ENCODE data around the gene PRAMEF33. TPM values are rescaled to one million over a fixed set of nuclear protein-coding genes. Genes with fewer than 3 reads are reported as not detected.

The PRAMEF33 gene, protein sequence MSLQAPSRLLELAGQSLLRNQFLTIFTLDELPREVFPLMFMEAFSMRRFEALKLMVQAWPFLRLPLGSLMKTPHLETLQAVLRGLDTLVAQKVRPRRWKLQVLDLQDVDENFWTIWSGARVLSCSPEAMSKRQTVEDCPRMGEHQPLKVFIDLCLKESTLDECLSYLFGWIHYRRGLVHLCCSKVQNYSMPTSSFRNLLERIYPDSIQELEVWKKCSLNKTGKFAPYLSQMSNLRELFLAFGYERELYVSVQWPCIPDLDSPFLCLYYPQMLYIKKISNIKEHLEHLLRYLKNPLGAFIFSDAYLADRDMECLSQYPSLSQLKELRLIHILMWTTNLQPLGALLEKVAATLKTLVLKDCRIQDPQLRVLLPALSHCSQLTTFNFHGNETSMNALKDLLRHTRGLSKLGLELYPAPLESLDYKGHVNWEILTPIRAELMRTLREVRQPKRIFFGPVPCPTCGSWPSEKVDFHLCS
- not detected in 2 replicates for total RNA-seq

DNA sequence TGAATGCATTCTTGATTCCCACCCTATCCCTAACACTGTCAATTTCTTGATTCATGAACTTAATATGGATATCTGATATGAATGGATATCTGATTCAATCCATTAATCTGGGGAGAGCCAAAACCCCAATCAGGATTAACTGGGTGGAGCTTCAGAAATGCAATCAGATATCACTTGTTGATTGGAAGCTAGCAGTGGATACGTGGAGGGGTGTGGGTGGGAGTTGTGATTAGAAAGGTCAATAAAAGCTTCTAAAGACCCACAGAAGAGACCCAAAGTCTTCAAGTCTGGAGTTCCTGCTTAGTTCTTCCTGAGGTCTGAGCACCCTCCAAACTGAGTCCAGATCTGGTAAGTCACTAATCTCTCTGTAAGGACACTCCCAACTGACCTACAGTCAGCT is at the start of gene PRAMEF33:
Gene PRAMEF33 (plus strand): TSS at position 301 of the 400 bp plus-strand sequence. CDS start 2,416 bp downstream, outside the sequence.

DNA sequence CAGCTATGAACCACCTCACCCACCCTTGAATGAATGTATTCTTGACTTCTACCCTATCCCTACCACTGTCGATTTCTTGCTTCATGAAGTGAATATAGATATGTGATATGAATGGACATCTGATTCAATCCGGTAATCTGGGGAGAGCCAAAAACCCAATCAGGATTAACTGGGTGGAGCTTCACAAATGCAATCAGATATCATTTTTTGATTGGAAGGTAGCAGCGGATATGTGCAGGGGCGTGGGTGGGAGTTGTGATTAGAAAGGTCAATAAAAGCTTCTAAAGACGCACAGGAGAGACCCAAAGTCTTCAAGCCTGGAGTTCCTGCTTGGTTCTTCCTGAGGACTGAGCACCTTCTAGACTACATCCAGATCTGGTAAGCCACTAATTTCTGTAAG is 49.4 kb upstream of the PRAMEF33 start, which contains the start of gene PRAMEF5:
Gene PRAMEF5 (plus strand): TSS at position 301 of the 400 bp plus-strand sequence. CDS start 5,071 bp downstream, outside the sequence.

DNA sequence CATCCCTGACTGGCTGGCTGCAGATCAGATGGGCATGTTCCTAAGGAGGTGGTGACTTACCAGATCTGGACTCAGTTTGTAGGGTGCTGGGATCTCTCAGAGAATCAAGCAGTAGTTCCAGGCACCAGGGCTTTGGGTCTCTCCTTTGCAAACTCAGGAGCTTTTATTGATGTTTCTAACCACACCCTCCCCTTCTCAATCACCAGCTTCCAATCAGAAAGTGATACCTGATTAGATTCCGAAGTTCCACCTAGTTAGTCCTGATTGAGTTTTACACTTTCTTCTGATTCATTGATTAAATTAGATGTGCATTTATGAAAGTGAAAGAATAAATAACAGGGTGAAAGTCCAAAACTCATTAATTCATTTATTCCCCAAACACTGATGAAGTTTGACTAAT is 18.3 kb upstream of the PRAMEF33 start, which contains the start of gene PRAMEF8:
Gene PRAMEF8 (minus strand): TSS at position 101 of the 400 bp plus-strand sequence. CDS start 1,046 bp downstream, outside the sequence.

DNA sequence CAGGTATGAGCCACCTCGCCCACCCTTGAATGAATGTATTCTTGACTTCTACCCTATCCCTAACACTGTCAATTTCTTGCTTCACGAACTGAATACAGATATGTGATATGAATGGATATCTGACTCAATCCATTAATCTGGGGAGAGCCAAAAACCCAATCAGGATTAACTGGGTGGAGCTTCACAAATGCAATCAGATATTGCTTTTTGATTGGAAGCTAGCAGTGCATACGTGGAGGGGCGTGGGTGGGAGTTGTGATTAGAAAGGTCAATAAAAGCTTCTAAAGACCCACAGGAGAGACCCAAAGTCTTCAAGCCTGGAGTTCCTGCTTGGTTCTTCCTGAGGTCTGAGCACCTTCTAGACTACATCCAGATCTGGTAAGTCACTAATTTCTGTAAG is 11.9 kb downstream of the PRAMEF33 start, which contains the start of gene PRAMEF15:
Gene PRAMEF15 (plus strand): TSS at position 301 of the 400 bp plus-strand sequence. CDS start 2,827 bp downstream, outside the sequence.

DNA sequence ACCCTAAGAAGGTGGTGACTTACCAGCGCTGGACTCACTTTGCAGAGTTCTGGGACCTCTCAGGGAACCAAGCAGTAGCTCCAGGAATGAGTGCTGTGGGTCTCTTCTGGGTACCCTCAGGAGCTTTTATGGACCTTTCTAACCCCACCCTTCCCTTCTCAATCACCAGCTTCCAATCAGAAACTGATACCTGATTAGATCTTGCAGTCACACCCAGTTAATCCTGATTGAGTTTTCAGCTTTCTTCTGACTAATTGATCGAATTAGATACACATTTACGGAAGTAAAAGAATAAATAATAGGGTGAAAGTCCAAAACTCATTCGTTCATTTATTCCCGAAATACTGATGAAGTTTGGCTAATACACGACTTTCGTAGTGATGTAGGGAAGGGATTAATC is 43.7 kb downstream of the PRAMEF33 start, which contains the start of gene PRAMEF14:
Gene PRAMEF14 (minus strand): TSS at position 101 of the 400 bp plus-strand sequence. CDS start 1,820 bp downstream, outside the sequence.

Other genes with a start within 250 kb of the PRAMEF33 start
- gene PRAMEF27, start 247.0 kb upstream of the PRAMEF33 start, total RNA-seq: not detected in 2 replicates
- gene HNRNPCL3, start 242.8 kb upstream of the PRAMEF33 start, total RNA-seq: not detected in 2 replicates
- not detected in 2 replicates for gene PRAMEF25, start 232.8 kb upstream of the PRAMEF33 start, total RNA-seq
- not detected in 2 replicates for gene HNRNPCL2, start 186.7 kb upstream of the PRAMEF33 start, total RNA-seq
- gene PRAMEF26, start 147.5 kb upstream of the PRAMEF33 start, total RNA-seq: not detected in 2 replicates
- gene HNRNPCL4, start 137.9 kb upstream of the PRAMEF33 start, total RNA-seq: not detected in 2 replicates
- not detected in 2 replicates for gene PRAMEF9, start 131.7 kb upstream of the PRAMEF33 start, total RNA-seq
- not detected in 2 replicates for gene PRAMEF13, start 102.1 kb upstream of the PRAMEF33 start, total RNA-seq
- not detected in 2 replicates for gene PRAMEF18, start 77.4 kb upstream of the PRAMEF33 start, total RNA-seq
- gene PRAMEF5, start 49.3 kb upstream of the PRAMEF33 start, total RNA-seq: not detected in 2 replicates
- not detected in 2 replicates for gene PRAMEF8, start 18.4 kb upstream of the PRAMEF33 start, total RNA-seq
- gene PRAMEF15, start 12.0 kb downstream of the PRAMEF33 start, total RNA-seq: not detected in 2 replicates
- not detected in 2 replicates for gene PRAMEF14, start 43.6 kb downstream of the PRAMEF33 start, total RNA-seq
- not detected in 2 replicates for gene PRAMEF19, start 68.4 kb downstream of the PRAMEF33 start, total RNA-seq
- not detected in 2 replicates for gene PRAMEF17, start 86.1 kb downstream of the PRAMEF33 start, total RNA-seq
- not detected in 2 replicates for gene PRAMEF20, start 106.9 kb downstream of the PRAMEF33 start, total RNA-seq
- gene LRRC38, start 210.5 kb downstream of the PRAMEF33 start, total RNA-seq: 0.09 and 0.28 TPM in 2 replicates